ENCODE results near the gene SELE.

- no peak for TF ChIP-seq POLR2A (IDR thresholded peaks at IDR 0.05)
- TF ChIP-seq, protein P1, sequence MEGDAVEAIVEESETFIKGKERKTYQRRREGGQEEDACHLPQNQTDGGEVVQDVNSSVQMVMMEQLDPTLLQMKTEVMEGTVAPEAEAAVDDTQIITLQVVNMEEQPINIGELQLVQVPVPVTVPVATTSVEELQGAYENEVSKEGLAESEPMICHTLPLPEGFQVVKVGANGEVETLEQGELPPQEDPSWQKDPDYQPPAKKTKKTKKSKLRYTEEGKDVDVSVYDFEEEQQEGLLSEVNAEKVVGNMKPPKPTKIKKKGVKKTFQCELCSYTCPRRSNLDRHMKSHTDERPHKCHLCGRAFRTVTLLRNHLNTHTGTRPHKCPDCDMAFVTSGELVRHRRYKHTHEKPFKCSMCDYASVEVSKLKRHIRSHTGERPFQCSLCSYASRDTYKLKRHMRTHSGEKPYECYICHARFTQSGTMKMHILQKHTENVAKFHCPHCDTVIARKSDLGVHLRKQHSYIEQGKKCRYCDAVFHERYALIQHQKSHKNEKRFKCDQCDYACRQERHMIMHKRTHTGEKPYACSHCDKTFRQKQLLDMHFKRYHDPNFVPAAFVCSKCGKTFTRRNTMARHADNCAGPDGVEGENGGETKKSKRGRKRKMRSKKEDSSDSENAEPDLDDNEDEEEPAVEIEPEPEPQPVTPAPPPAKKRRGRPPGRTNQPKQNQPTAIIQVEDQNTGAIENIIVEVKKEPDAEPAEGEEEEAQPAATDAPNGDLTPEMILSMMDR (IDR thresholded peaks at IDR 0.05): no peak
Measured at GRCh38 chr1:169725930-169726329, 7.9 kb downstream of the SELE start.
